ENCODE measurements around the gene VASN.
A peak's percentile ranks its signal among the peaks of the same experiment; 100 is the strongest.

DNA sequence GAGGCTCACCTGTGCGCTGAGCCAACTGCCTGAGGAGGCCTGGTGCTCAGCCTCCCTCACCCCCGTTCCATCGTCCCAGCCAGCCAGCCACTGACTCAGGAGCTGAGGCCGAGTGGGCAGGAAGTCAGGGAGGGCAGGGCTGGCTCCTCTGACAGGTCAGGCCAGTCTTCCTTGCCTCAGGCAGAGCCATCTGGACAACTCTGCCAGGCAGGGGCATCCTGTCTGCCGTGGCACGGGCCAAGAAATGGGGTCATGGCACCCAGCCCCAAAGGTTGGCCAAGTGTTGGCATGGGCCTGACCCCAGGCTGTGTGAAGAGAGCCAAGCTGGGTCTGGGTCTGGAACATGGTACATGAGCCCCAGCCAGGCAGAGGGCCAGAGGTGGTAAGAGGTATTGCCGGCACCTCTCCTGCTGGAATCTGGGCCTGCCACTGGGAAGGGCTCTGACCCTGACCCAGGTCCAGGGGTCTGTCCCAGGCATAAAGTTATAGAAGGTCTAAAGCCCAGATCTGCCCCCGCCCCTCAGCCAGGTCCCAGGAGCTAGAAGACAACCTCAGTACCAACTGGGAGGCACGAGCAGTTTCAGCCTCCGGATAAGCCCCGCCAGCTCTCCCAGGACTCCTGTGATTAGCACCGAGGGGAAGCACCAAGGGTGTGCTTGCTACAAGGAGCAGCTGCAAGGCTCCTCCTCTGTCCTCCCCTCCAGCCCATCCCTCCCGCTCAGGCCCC, 2.5 kb upstream of the VASN start:
- TF ChIP-seq CTCF (IDR thresholded peaks at IDR 0.05) (peak in 1 of 3 donors; percentile 17), POLR2A (IDR thresholded peaks at IDR 0.05) (no peak)

Data from breast epithelium (tissue), 3 donors.